ENCODE measurements around the gene A3GALT2. TPM values are rescaled to one million over a fixed set of nuclear protein-coding genes. Genes with fewer than 3 reads are reported as not detected.

A3GALT2 gene
- polyA plus RNA-seq, 1 donor from 2014 or later = 0.35 TPM

DNA sequence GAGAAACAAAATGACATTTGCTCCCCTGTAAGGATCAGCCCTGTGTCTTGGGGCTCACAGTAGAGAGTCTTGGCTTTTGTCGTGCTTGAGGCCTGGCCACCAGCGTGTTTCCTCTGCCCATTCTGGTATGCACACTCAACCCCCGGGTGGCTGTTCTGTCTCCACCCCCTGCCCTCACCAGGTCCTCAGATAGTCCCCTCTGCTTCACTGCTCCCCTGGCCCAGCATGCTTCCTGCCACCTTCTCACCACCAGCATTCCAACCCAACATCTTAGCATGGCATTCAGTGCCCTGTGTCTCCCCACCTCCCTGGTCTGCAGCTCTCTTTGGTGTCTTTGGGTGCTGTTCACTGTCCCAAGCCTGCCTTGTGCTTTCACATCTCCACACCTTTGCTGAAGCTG is 48.4 kb downstream of the A3GALT2 start:
- Histone ChIP-seq H3K4me3 (ENCODE audit: low read length) (no peak overlapping the region), H3K4me2 (ENCODE audit: low read length) (no peak overlapping the region), H3K27me3 (ENCODE audit: insufficient read depth, low read depth, low read length) (no peaks in the 10 kb centered on the region), H3K9ac (ENCODE audit: low read length) (no peak overlapping the region), H2AFZ (ENCODE audit: low read depth, low read length) (no peak overlapping the region), H3K79me2 (replicated peaks; ENCODE audit: insufficient read depth, low read length) (peaks cover 17% of the 10 kb centered on the region), H3F3A (ENCODE audit: insufficient read depth, low read length, poor library complexity, severe bottlenecking) (no peaks in the 10 kb centered on the region), H3K9me2 (ENCODE audit: insufficient read depth, low read length) (no peaks in the 10 kb centered on the region), H3K36me3 (ENCODE audit: insufficient read depth, low read length) (peaks cover 4% of the 10 kb centered on the region), H3K9me3 (ENCODE audit: low read length) (no peaks in the 10 kb centered on the region), H4K20me1 (ENCODE audit: insufficient read depth) (no peaks in the 10 kb centered on the region), H3K27ac (ENCODE audit: low read length) (no peak overlapping the region)
- TF ChIP-seq SMC3 (conservative IDR thresholded peaks at IDR 0.05; ENCODE audit: poor library complexity) (no peak), RAD21 (conservative IDR thresholded peaks at IDR 0.05) (no peak), EZH2 (IDR thresholded peaks at IDR 0.05; ENCODE audit: borderline replicate concordance, insufficient read depth, low read length, poor library complexity, severe bottlenecking) (no peak), EP300 (conservative IDR thresholded peaks at IDR 0.05; ENCODE audit: poor library complexity, severe bottlenecking) (no peak), MXI1 (conservative IDR thresholded peaks at IDR 0.05; ENCODE audit: poor library complexity, severe bottlenecking) (no peak), POLR2AphosphoS5 (IDR thresholded peaks at IDR 0.05) (no peak), TAF1 (IDR thresholded peaks at IDR 0.05; ENCODE audit: low read depth) (no peak)
- TF ChIP-seq, protein P1, sequence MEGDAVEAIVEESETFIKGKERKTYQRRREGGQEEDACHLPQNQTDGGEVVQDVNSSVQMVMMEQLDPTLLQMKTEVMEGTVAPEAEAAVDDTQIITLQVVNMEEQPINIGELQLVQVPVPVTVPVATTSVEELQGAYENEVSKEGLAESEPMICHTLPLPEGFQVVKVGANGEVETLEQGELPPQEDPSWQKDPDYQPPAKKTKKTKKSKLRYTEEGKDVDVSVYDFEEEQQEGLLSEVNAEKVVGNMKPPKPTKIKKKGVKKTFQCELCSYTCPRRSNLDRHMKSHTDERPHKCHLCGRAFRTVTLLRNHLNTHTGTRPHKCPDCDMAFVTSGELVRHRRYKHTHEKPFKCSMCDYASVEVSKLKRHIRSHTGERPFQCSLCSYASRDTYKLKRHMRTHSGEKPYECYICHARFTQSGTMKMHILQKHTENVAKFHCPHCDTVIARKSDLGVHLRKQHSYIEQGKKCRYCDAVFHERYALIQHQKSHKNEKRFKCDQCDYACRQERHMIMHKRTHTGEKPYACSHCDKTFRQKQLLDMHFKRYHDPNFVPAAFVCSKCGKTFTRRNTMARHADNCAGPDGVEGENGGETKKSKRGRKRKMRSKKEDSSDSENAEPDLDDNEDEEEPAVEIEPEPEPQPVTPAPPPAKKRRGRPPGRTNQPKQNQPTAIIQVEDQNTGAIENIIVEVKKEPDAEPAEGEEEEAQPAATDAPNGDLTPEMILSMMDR (IDR thresholded peaks at IDR 0.05; ENCODE audit: poor library complexity, severe bottlenecking) = no peak
- TF ChIP-seq, protein P2, sequence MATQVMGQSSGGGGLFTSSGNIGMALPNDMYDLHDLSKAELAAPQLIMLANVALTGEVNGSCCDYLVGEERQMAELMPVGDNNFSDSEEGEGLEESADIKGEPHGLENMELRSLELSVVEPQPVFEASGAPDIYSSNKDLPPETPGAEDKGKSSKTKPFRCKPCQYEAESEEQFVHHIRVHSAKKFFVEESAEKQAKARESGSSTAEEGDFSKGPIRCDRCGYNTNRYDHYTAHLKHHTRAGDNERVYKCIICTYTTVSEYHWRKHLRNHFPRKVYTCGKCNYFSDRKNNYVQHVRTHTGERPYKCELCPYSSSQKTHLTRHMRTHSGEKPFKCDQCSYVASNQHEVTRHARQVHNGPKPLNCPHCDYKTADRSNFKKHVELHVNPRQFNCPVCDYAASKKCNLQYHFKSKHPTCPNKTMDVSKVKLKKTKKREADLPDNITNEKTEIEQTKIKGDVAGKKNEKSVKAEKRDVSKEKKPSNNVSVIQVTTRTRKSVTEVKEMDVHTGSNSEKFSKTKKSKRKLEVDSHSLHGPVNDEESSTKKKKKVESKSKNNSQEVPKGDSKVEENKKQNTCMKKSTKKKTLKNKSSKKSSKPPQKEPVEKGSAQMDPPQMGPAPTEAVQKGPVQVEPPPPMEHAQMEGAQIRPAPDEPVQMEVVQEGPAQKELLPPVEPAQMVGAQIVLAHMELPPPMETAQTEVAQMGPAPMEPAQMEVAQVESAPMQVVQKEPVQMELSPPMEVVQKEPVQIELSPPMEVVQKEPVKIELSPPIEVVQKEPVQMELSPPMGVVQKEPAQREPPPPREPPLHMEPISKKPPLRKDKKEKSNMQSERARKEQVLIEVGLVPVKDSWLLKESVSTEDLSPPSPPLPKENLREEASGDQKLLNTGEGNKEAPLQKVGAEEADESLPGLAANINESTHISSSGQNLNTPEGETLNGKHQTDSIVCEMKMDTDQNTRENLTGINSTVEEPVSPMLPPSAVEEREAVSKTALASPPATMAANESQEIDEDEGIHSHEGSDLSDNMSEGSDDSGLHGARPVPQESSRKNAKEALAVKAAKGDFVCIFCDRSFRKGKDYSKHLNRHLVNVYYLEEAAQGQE (IDR thresholded peaks at IDR 0.05; ENCODE audit: borderline replicate concordance) = no peak

DNA sequence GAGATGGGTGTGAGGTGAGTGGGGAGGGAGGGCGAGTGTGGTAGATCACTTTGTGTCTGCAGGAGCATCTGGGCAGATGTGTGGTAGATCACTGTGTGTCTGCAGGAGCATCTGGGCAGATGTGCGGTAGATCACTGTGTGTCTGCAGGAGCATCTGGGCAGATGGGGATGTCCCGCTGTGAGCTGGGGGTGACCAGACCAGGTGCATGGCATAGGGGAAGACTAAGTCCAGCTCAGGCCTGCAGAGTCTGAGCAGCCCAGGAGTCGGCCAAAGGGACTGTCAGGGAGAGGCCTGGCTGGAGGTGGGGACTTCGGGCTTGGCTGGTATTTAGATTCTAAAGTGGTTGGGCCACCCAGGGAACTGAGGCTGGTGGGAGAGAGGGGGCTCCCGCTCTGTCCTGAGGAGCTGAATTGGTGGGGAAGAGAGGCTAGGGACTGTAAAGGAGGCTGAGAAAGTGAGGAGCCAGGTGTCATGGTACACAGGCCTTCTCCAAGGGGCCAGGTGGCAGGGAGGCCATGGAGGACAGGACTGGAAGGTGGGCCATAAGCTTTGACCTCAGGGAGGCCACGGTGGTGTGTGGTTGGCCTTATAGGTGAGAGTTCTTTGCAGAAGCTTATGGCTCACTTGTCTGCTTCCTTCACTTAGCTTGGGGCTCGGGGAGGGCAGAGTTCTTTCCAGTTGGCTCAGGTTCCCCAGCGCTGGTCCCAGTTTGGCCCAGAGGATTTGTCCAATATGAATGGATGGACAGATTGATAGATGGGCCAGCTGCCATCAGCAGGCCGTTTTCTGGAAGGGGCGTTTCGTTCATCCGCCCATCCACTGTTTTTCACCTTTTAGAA is 49.0 kb downstream of the A3GALT2 start:
- Histone ChIP-seq H3K36me3 (ENCODE audit: insufficient read depth, low read length) (peaks cover 4% of the 10 kb centered on the region), H2AFZ (ENCODE audit: low read depth, low read length) (no peak overlapping the region), H3K9me3 (ENCODE audit: low read length) (no peaks in the 10 kb centered on the region), H4K20me1 (ENCODE audit: insufficient read depth) (no peaks in the 10 kb centered on the region), H3F3A (ENCODE audit: insufficient read depth, low read length, poor library complexity, severe bottlenecking) (no peaks in the 10 kb centered on the region), H3K9me2 (ENCODE audit: insufficient read depth, low read length) (no peaks in the 10 kb centered on the region), H3K4me3 (ENCODE audit: low read length) (no peak overlapping the region), H3K79me2 (replicated peaks; ENCODE audit: insufficient read depth, low read length) (peaks cover 17% of the 10 kb centered on the region), H3K27ac (ENCODE audit: low read length) (no peak overlapping the region), H3K9ac (ENCODE audit: low read length) (no peak overlapping the region), H3K27me3 (ENCODE audit: insufficient read depth, low read depth, low read length) (no peaks in the 10 kb centered on the region), H3K4me2 (ENCODE audit: low read length) (no peak overlapping the region)
- TF ChIP-seq MXI1 (conservative IDR thresholded peaks at IDR 0.05; ENCODE audit: poor library complexity, severe bottlenecking) = no peak
- no peak for TF ChIP-seq EP300 (conservative IDR thresholded peaks at IDR 0.05; ENCODE audit: poor library complexity, severe bottlenecking)
- TF ChIP-seq POLR2AphosphoS5 (IDR thresholded peaks at IDR 0.05) = no peak
- no peak for TF ChIP-seq TAF1 (IDR thresholded peaks at IDR 0.05; ENCODE audit: low read depth)
- no peak for TF ChIP-seq RAD21 (conservative IDR thresholded peaks at IDR 0.05)
- TF ChIP-seq, protein P1 (IDR thresholded peaks at IDR 0.05; ENCODE audit: poor library complexity, severe bottlenecking) = no peak
- TF ChIP-seq, protein P2 (IDR thresholded peaks at IDR 0.05; ENCODE audit: borderline replicate concordance) = no peak
- no peak for TF ChIP-seq EZH2 (IDR thresholded peaks at IDR 0.05; ENCODE audit: borderline replicate concordance, insufficient read depth, low read length, poor library complexity, severe bottlenecking)
- TF ChIP-seq SMC3 (conservative IDR thresholded peaks at IDR 0.05; ENCODE audit: poor library complexity) = no peak
